Activated CD4-positive, alpha-beta memory T cell treated with anti-CD3 and anti-CD28 coated beads for 36 hours (primary cell): Measurements from ENCODE around the gene SEMA6A. TPM values are rescaled to one million over a fixed set of nuclear protein-coding genes. Genes with fewer than 3 reads are reported as not detected.

ENCODE experiments used
- CTCF ChIA-PET: fragments of 350-600 bp; sonication (Branson Sonifier 250); formaldehyde crosslinking; loops from one replicate; lab custom pipeline; 2021; ENCODE audit warnings: antibody characterized with exemption, inconsistent platforms; lab: Charles Lee
- POLR2A ChIA-PET: fragments of 350-600 bp; sonication (Branson Sonifier 250); formaldehyde crosslinking; loops from one replicate; lab custom pipeline; 2021; ENCODE audit warnings: antibody characterized with exemption; lab: Charles Lee
- DNase-seq: peaks from one replicate; pipeline ENCODE4 v3.0.0-alpha.2; 2020
- H3K27ac Mint-ChIP-seq: one replicate; pipeline ENCODE4 v1.8.0; 2021; ENCODE audit warnings: mixed read lengths
- H3K27me3 Mint-ChIP-seq: one replicate; pipeline ENCODE4 v1.8.0; 2021; ENCODE audit warnings: mixed read lengths
- H3K36me3 Mint-ChIP-seq: one replicate; pipeline ENCODE4 v1.8.0; 2021; ENCODE audit warnings: mixed read lengths
- H3K4me1 Mint-ChIP-seq: one replicate; pipeline ENCODE4 v1.8.0; 2021; ENCODE audit warnings: low read depth, mixed read lengths
- H3K4me3 Mint-ChIP-seq: one replicate; pipeline ENCODE4 v1.8.0; 2021; ENCODE audit warnings: mild to moderate bottlenecking, mixed read lengths
- H3K9me3 Mint-ChIP-seq: one replicate; pipeline ENCODE4 v1.8.0; 2021; ENCODE audit warnings: mixed read lengths
- intact Hi-C: fragments of 100-400 bp; cut with micrococcal nuclease; formaldehyde crosslinking; loops from one replicate; pipeline ENCODE4 v1.15.1; 2023
- total RNA-seq, 2 experiments: library from RNA; stranded (reverse); gene quantifications; one replicate each; pipeline ENCODE4 v1.2.3, GENCODE V29; 2021

The SEMA6A gene
- total RNA-seq, 2 experiments from 2014 or later: not detected

GRCh38 chr5:116404792-116405191 lies 169.8 kb downstream of the SEMA6A start:
- POLR2A ChIA-PET: no interaction called here

GRCh38 chr5:116404016-116404415 lies 170.6 kb downstream of the SEMA6A start:
- intact Hi-C loops: no loop called here
- no peak overlapping the region for H3K27ac Mint-ChIP-seq
- no peaks in the 10 kb centered on the region for H3K27me3 Mint-ChIP-seq
- no peak for DNase-seq
- H3K4me3 Mint-ChIP-seq: no peak overlapping the region
- ChIA-PET POLR2A (no interaction called here), CTCF (no interaction called here)
- no peaks in the 10 kb centered on the region for H3K9me3 Mint-ChIP-seq
- H3K36me3 Mint-ChIP-seq: peaks cover 7% of the 10 kb centered on the region
- no peaks in the 10 kb centered on the region for H3K4me1 Mint-ChIP-seq

More at GRCh38 chr5:116404792-116405191, 169.8 kb downstream of the SEMA6A start:
- peaks cover 7% of the 10 kb centered on the region for H3K36me3 Mint-ChIP-seq
- intact Hi-C loops: no loop called here
- no peak for DNase-seq
- no peaks in the 10 kb centered on the region for H3K4me1 Mint-ChIP-seq
- CTCF ChIA-PET: no interaction called here
- H3K9me3 Mint-ChIP-seq: no peaks in the 10 kb centered on the region
- H3K27ac Mint-ChIP-seq: no peak overlapping the region
- no peak overlapping the region for H3K4me3 Mint-ChIP-seq
- H3K27me3 Mint-ChIP-seq: no peaks in the 10 kb centered on the region

DNA sequence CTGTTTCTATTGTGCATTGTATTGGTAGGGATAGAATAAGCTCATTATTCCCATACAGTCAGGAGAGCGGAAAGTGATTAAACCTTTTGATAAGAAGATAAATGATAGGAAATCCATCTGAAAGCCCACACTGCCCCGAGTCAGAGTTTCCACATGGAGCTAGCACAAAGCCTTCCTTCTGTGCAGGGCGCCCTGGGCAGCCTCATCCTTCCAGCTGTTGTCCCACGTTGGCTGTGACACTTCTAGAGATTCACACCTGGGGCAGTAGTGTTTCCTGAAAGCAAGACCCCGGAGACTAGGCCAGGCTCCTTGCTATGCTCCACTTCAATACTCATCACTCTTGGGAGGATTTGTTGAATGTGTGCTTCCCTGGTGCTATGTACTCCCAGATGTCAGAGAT lies 172.4 kb downstream of the SEMA6A start:
- no peak overlapping the region for H3K4me3 Mint-ChIP-seq
- ChIA-PET POLR2A (no interaction called here), CTCF (no interaction called here)
- no peaks in the 10 kb centered on the region for H3K4me1 Mint-ChIP-seq
- DNase-seq: no peak
- H3K9me3 Mint-ChIP-seq: no peaks in the 10 kb centered on the region
- peaks cover 5% of the 10 kb centered on the region for H3K36me3 Mint-ChIP-seq
- intact Hi-C loops: no loop called here
- no peak overlapping the region for H3K27ac Mint-ChIP-seq
- no peaks in the 10 kb centered on the region for H3K27me3 Mint-ChIP-seq

GRCh38 chr5:116401576-116401975 lies 173.0 kb downstream of the SEMA6A start:
- H3K9me3 Mint-ChIP-seq: no peaks in the 10 kb centered on the region
- H3K4me1 Mint-ChIP-seq: no peaks in the 10 kb centered on the region
- H3K36me3 Mint-ChIP-seq: peaks cover 5% of the 10 kb centered on the region
- no peak overlapping the region for H3K27ac Mint-ChIP-seq
- CTCF ChIA-PET: no interaction called here
- intact Hi-C loops: no loop called here
- DNase-seq: no peak
- H3K4me3 Mint-ChIP-seq: no peak overlapping the region
- POLR2A ChIA-PET: no interaction called here
- H3K27me3 Mint-ChIP-seq: no peaks in the 10 kb centered on the region

DNA sequence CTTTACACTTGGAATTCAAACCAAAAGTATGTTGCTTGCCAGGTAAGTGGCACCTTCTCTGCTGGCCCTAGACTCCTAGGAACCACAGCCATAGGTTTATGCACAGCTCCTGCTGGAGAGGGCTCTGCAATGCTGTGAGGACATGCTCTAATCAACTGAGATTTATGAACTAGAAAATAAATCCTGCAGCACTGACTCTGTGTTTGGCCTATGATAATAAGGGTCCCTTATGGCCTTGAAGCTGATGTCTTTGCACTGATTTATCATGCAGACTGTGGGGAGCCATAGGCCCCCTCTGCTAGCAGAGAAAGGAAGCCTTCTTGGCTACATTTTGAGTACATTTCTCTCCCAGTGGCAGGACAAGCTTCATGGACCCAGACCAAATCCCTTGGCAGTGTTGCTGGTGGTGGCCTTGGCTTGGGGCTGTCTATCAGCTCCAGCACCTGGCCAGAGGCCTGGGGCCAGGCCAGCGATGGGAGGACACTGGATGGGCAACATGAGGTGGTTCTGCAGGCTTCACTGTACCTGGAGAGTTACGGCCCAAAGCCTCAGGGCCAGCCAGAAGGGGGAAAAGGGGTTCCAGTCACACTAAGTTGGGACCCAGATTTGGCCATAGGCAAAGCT lies 178.0 kb downstream of the SEMA6A start:
- Mint-ChIP-seq H3K27me3 (no peaks in the 10 kb centered on the region), H3K36me3 (peaks cover 5% of the 10 kb centered on the region), H3K27ac (no peak overlapping the region), H3K9me3 (peaks cover 2% of the 10 kb centered on the region), H3K4me3 (no peak overlapping the region), H3K4me1 (no peaks in the 10 kb centered on the region)
- intact Hi-C loops: no loop called here
- POLR2A ChIA-PET: no interaction called here
- CTCF ChIA-PET: no interaction called here
- no peak for DNase-seq

- ChIA-PET CTCF (no interaction called here), POLR2A (no interaction called here)
- intact Hi-C loops: no loop called here
- H3K36me3 Mint-ChIP-seq: peaks cover 7% of the 10 kb centered on the region
- no peak overlapping the region for H3K4me3 Mint-ChIP-seq
- peaks cover 4% of the 10 kb centered on the region for H3K9me3 Mint-ChIP-seq
- no peaks in the 10 kb centered on the region for H3K4me1 Mint-ChIP-seq
- no peak for DNase-seq
- no peaks in the 10 kb centered on the region for H3K27me3 Mint-ChIP-seq
- H3K27ac Mint-ChIP-seq: no peak overlapping the region
Measured at GRCh38 chr5:116395631-116396203, 178.9 kb downstream of the SEMA6A start.

DNA sequence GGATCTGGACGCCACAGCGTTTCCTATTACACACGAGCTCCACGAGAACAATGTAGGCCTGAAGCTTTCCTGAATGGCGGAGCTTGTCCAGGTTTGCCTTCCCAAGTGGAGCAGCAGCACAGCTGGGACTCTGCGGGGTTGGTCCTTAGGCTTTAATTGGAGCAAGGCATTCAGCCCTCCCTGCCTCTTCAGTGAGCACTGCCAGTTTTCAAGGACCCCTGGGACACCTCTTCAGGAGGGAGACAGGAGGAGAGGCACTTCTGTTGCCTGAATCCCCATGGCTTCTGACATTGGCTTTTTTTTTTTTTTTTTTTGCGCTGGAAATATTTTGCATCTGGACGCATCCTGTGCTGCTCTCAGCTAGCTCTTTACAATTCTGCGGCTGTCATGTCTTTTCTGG lies 179.4 kb downstream of the SEMA6A start:
- intact Hi-C loops: no loop called here
- Mint-ChIP-seq H3K9me3 (peaks cover 5% of the 10 kb centered on the region), H3K27ac (no peak overlapping the region), H3K27me3 (no peaks in the 10 kb centered on the region), H3K4me1 (no peaks in the 10 kb centered on the region), H3K36me3 (peaks cover 8% of the 10 kb centered on the region), H3K4me3 (no peak overlapping the region)
- no peak for DNase-seq
- CTCF ChIA-PET: no interaction called here
- POLR2A ChIA-PET: no interaction called here

DNA sequence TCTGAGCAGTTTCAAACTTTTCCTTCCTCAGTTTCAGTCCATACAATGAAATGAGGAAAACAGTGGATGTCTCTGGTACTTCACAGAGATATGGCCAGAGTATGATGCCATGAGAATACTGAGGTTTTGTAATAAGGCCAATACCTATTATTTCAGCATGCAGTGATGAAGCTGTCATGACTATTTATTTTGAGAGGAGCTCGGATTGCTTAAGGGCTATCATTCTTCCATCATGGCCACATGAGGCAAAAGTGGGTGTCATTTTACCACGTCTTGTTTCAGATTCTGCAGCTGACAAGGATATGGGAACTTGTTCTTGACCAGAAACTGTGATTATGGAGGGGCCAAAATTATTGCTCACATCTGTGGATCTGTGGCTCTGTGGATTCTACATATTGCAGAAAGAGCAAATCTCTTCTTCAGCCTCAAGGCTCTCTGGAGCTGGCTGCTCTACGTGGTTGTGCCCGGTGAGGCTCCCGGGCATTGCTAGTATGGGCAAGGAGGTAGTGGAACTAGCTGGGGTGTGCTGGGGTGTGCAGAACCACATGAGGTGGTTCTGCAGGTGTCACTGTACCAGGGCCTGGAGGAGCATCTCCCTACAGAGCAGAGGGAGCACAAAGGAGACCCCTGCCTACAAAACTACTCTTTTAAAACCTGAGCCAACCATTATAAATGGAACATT lies 180.3 kb downstream of the SEMA6A start:
- DNase-seq: no peak
- H3K27ac Mint-ChIP-seq: no peak overlapping the region
- ChIA-PET CTCF (no interaction called here), POLR2A (no interaction called here)
- peaks cover 7% of the 10 kb centered on the region for H3K9me3 Mint-ChIP-seq
- H3K4me3 Mint-ChIP-seq: no peak overlapping the region
- H3K27me3 Mint-ChIP-seq: no peaks in the 10 kb centered on the region
- peaks cover 15% of the 10 kb centered on the region for H3K36me3 Mint-ChIP-seq
- H3K4me1 Mint-ChIP-seq: no peaks in the 10 kb centered on the region
- intact Hi-C loops: no loop called here
